ENCODE measurements around the gene WDR74.
"Not testable (repeated sequence)": the region's sequence is repeated elsewhere in the genome, so short reads cannot be mapped to it uniquely, and the experiment has no call there.

- not testable (repeated sequence) for TF ChIP-seq CTCF (conservative IDR thresholded peaks at IDR 0.05; ENCODE audit: low read depth, low read length); EZH2 (IDR thresholded peaks at IDR 0.05; ENCODE audit: borderline replicate concordance, low read depth, low read length, poor library complexity, severe bottlenecking)
Observed at GRCh38 chr11:62859281-62859703, 19.9 kb upstream of the WDR74 start.
